Measurements from ENCODE around the gene DNAJC30.

The DNAJC30 gene

GRCh38 chr7:73706126-73707044 is 23.1 kb upstream of the DNAJC30 start:
- Histone ChIP-seq H3K27ac (peak overlapping the region; percentile 20 to 47), H3K4me3 (no peak overlapping the region)
- no peak for DNase-seq (ENCODE audit: low spot score)
- TF ChIP-seq CTCF (IDR thresholded peaks at IDR 0.05): no peak

GRCh38 chr7:73705551-73705920 is 22.3 kb upstream of the DNAJC30 start:
- TF ChIP-seq CTCF (IDR thresholded peaks at IDR 0.05): no peak
- Histone ChIP-seq H3K4me3 (no peak overlapping the region), H3K27ac (peak overlapping the region; percentile 20 to 47)
- DNase-seq (ENCODE audit: low spot score): no peak

GRCh38 chr7:73704640-73705550 is 21.6 kb upstream of the DNAJC30 start:
- Histone ChIP-seq H3K4me3 (no peak overlapping the region), H3K27ac (peak overlapping the region in 1 of 2 donors; percentile 47)
- no peak for TF ChIP-seq CTCF (IDR thresholded peaks at IDR 0.05)
- no peak for DNase-seq (ENCODE audit: low spot score)

- peak overlapping the region; percentile 46 for H3K4me3 ChIP-seq
- no peak for DNase-seq (ENCODE audit: low spot score)
These were observed 20.7 kb upstream of the DNAJC30 start for GRCh38 chr7:73703757-73704639.

GRCh38 chr7:73703225-73703624 is 20.0 kb upstream of the DNAJC30 start:
- TF ChIP-seq CTCF (IDR thresholded peaks at IDR 0.05): no peak
- no peak for DNase-seq (ENCODE audit: low spot score)
- H3K27ac ChIP-seq: no peak overlapping the region
- H3K4me3 ChIP-seq: no peak overlapping the region

More at GRCh38 chr7:73703757-73704639, 20.7 kb upstream of the DNAJC30 start:
- no peak for TF ChIP-seq CTCF (IDR thresholded peaks at IDR 0.05)
- peak overlapping the region in 1 of 2 donors; percentile 47 for H3K27ac ChIP-seq

GRCh38 chr7:73702665-73703064 is 19.4 kb upstream of the DNAJC30 start:
- no peak overlapping the region for H3K27ac ChIP-seq
- H3K4me3 ChIP-seq: no peak overlapping the region
- no peak for DNase-seq (ENCODE audit: low spot score)
- no peak for TF ChIP-seq CTCF (IDR thresholded peaks at IDR 0.05)
